IPS-18c (cell line): ENCODE data around the gene TAS2R38.
"Not testable (repeated sequence)": the region's sequence is repeated elsewhere in the genome, so short reads cannot be mapped to it uniquely, and the experiment has no call there.

Experiments
- H3K4me3 ChIP-seq: 2 replicates; pipeline ENCODE4 v1.7.0; 2013; ENCODE audit warnings: low read depth, mild to moderate bottlenecking, low read length, moderate library complexity; ENCODE audit not compliant: insufficient read depth
- H3K9me3 ChIP-seq: one replicate; pipeline ENCODE4 v1.6.1; 2013; ENCODE audit warnings: mild to moderate bottlenecking, low read length, moderate library complexity; ENCODE audit not compliant: control insufficient read depth, insufficient read depth

TAS2R38 gene

GRCh38 chr7:141986923-141987322 is 13.3 kb upstream of the TAS2R38 start:
- no peak overlapping the region for H3K4me3 ChIP-seq
- no peaks in the 10 kb centered on the region for H3K9me3 ChIP-seq

DNA sequence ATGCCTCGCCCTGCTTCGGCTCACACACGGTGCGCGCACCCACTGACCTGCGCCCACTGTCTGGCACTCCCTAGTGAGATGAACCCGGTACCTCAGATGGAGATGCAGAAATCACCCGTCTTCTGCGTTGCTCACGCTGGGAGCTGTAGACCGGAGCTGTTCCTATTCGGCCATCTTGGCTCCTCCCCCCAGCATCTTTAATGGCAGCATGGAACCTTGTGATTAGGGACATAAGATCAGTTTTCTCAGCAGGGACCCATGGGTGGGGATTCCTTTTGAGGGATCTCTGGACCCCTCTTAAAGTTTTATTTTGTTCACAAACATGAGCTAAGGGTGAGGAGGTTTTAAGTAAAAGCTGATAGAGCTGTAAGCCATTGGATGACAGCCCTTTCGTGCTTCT is 12.4 kb upstream of the TAS2R38 start:
- H3K4me3 ChIP-seq, H3K9me3 ChIP-seq: not testable (repeated sequence)

- Histone ChIP-seq H3K9me3 (no peaks in the 10 kb centered on the region), H3K4me3 (no peak overlapping the region)
Observed at GRCh38 chr7:141979568-141979967, 6.0 kb upstream of the TAS2R38 start.

DNA sequence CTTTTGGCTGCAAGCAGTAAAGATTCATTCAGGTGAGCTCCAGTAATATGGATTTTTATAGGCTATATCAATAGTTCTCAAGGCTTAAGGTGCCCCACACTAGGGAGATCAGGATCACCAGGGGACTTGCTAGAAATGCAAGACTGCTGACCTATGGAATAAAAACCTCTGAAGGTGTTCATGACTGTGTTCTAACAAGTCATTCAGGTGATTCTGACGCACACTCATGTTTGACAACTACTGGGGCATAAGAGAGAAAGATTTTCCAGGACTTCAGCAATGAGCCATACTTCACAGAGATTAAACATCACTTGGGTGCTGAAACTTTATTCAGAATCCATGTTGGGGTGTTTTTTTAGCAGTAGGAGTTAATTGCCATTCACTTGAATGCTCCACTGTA is 4.8 kb upstream of the TAS2R38 start:
- no peak overlapping the region for H3K4me3 ChIP-seq
- H3K9me3 ChIP-seq: no peaks in the 10 kb centered on the region

DNA sequence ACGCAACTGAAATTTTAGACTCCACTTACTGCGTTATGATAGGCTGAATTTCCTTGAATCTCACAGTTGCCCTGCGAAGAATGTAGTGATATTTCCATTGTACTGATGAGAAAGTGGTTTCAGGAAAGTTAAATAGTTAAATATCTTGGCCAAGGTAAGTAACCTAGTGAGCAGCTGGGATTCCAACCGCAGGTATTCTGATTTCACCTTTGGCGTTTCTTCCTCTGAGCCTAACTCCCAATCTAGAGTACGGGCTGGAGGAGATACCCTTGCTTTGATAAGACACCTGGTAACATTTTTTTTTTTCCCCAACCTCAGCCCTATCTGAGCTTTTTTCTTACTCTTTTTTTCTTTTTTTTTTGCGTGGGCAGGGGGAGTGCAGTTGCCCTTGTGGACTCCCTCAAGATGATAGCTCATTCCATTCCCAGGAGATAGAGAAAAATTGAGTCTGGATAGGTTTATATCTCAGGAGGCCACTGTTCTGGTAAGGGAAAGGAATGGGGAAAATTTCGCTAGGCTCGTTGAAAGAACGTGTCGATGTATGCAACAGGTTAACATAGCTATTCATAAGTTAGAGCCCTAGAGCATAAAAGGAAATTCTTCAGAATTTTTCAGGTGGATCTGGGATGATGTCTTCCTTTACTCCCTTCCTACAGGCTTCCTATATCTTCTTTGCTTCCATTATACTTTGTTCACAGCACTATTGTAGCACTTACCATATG is 3.1 kb upstream of the TAS2R38 start:
- Histone ChIP-seq H3K9me3 (no peaks in the 10 kb centered on the region), H3K4me3 (no peak overlapping the region)

- Histone ChIP-seq H3K4me3 (peak overlapping the region; percentile 17; the same call in 1 of the 2 replicates), H3K9me3 (no peaks in the 10 kb centered on the region)
Observed at GRCh38 chr7:141975806-141976523, 2.4 kb upstream of the TAS2R38 start.

DNA sequence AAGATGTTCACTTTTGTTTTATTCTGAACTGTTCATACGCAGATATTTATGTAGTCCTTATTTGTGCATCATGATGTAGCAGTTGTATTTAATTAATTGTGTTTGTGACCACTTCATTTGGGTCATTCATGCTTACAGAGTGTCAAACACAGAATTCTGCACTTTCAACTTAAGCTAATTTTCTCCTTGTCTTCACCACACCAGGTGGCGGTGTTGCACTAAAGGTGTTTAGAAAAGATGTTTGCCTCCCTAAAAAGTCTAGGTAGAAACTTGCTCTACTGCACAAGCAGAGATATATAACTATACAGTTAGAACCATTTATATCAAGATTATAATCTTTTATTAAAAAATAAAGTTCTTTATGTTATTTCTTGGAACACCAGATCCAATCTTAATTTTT is 1.3 kb upstream of the TAS2R38 start:
- no peak overlapping the region for H3K4me3 ChIP-seq
- no peaks in the 10 kb centered on the region for H3K9me3 ChIP-seq

DNA sequence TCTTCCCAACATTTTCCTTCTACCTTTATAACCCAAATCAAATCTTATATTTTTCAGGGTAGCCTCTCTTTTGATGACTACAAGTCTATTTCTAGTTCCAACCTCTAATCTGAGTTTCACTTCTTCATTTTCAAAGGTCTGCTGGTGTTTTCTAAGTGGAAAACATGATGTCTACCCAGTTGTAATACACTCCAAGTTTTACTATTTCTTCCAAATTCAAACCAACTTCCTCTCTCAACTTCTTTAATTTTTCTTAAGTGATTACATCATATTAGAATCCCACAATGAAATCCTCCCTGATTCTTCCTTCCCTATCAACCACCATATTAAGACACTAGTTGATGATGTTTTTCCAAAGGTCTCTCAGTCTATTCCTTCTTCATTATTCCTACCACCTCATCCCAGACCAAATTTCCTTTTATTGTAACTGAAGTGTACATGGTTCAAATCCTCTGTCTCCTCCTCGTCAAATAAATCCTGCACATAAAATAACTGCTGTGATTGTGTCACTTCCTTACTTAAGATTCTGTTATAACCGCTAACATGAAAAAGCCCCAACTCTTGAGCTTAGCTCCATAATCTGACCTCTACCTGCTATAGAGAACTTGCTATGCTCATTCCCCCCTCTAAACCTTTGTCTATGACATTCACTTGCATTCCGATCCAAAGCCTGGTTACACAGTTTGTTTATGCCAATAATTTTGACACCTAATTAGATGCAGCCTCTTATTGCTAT is 12.7 kb downstream of the TAS2R38 start:
- Histone ChIP-seq H3K4me3 (no peak overlapping the region), H3K9me3 (no peaks in the 10 kb centered on the region)

DNA sequence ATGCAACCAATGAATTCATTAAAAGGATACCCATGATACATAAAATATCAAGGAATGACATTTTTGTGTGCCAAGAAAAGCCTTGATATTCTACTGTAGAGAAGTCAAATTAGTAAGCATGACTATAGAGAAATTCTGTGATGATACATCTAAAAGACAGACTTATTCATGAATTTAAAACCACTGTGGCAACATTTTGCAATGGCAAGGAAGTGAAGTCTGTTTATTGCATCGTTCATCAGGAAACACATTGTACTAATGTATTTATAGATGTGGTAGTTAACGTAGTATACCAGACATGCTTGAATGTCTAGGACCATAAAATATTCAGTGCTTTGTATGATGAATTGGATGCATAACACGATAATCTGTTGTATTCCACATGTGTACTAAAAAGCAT is 17.5 kb downstream of the TAS2R38 start:
- Histone ChIP-seq H3K4me3 (no peak overlapping the region), H3K9me3 (no peaks in the 10 kb centered on the region)

GRCh38 chr7:141954334-141954733 is 19.2 kb downstream of the TAS2R38 start:
- no peak overlapping the region for H3K4me3 ChIP-seq
- H3K9me3 ChIP-seq: no peaks in the 10 kb centered on the region

GRCh38 chr7:141952461-141952860 is 21.1 kb downstream of the TAS2R38 start:
- Histone ChIP-seq H3K4me3 (no peak overlapping the region), H3K9me3 (no peaks in the 10 kb centered on the region)

GRCh38 chr7:141950806-141951205 is 22.8 kb downstream of the TAS2R38 start:
- Histone ChIP-seq H3K4me3 (no peak overlapping the region), H3K9me3 (no peaks in the 10 kb centered on the region)

- Histone ChIP-seq H3K4me3 (no peak overlapping the region), H3K9me3 (no peaks in the 10 kb centered on the region)
Observed at GRCh38 chr7:141949911-141950310, 23.7 kb downstream of the TAS2R38 start.

DNA sequence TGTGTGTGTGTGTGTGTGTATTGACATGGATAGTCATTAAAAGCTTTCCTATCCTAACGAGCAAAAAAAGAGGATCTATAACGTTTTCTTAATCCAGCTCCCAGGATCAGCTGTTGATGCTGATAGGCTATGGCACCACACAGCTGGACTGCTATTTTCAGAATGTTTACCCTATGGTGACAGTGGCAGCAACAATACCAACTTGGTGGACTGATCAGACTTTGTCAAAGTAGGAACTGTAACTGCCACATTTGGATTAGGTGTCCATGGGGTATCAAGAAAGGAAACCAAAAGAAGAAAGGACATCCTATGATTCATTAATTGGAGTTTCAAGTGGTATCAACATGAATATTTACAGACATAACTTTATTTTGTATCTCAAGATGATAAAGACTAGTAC is 24.1 kb downstream of the TAS2R38 start:
- Histone ChIP-seq H3K4me3 (no peak overlapping the region), H3K9me3 (no peaks in the 10 kb centered on the region)

GRCh38 chr7:141949021-141949420 is 24.6 kb downstream of the TAS2R38 start:
- H3K4me3 ChIP-seq: no peak overlapping the region
- H3K9me3 ChIP-seq: no peaks in the 10 kb centered on the region

- no peaks in the 10 kb centered on the region for H3K9me3 ChIP-seq
- no peak within 1 kb of the TSS for H3K4me3 ChIP-seq
Observed at GRCh38 chr7:141946796-141947195, 26.8 kb downstream of the TAS2R38 start, which contains the start of gene CLEC5A. CLEC5A (minus strand) TSS chr7:141946974; CDS start chr7:141946292, 682 bp downstream.

DNA sequence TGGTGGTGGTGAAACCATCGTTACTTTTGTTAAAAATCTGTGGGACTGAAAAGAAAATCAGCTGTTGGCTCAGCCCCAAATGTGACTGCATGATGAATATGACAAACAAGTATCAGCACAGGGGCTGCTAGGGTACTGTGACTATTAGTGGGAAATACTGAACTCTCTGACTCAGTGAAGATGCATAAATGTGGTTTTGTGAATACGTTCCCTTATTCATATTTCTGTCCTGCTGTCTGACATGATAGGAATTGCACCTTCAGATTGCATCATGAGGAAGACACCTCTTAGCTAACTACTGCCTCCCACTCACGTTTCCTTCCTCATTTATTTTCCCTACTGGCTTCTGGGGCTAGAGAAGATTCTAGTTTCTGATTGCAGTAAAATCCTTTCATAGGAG is 28.2 kb downstream of the TAS2R38 start:
- no peak overlapping the region for H3K4me3 ChIP-seq

GRCh38 chr7:141944811-141945210 is 28.8 kb downstream of the TAS2R38 start:
- Histone ChIP-seq H3K4me3 (no peak overlapping the region), H3K9me3 (no peaks in the 10 kb centered on the region)

More for the DNA sequence above, 28.2 kb downstream of the TAS2R38 start:
- H3K9me3 ChIP-seq: no peaks in the 10 kb centered on the region
